DMS53 treated with DMSO at 0.1 percent for 48 hours (cell line): ENCODE results near the gene SORD.
A peak's percentile ranks its signal among the peaks of the same experiment; 100 is the strongest.

Experiments used
- DNase-seq: peaks from one replicate; lab custom pipeline; 2025; ENCODE audit not compliant: unreplicated experiment; lab: John Stamatoyannopoulos, UW

Gene SORD

GRCh38 chr15:45114751-45115085 lies 91.7 kb downstream of the SORD start:
- no peak for DNase-seq

GRCh38 chr15:45115312-45115820 lies 92.4 kb downstream of the SORD start:
- DNase-seq: no peak

- no peak for DNase-seq
Measured at GRCh38 chr15:45116006-45116481, 93.0 kb downstream of the SORD start.

- no peak for DNase-seq
Measured at GRCh38 chr15:45116482-45117307, 93.7 kb downstream of the SORD start.

- no peak for DNase-seq
Measured at GRCh38 chr15:45117308-45118130, 94.5 kb downstream of the SORD start.

- peak; percentile 70 for DNase-seq
Measured at GRCh38 chr15:45118131-45118588, 95.2 kb downstream of the SORD start.

GRCh38 chr15:45118996-45119395 lies 96.0 kb downstream of the SORD start:
- DNase-seq: no peak

GRCh38 chr15:45120081-45120972 lies 97.3 kb downstream of the SORD start:
- DNase-seq: no peak

GRCh38 chr15:45121020-45121419 lies 98.0 kb downstream of the SORD start:
- no peak for DNase-seq

GRCh38 chr15:45121706-45122417 lies 98.9 kb downstream of the SORD start:
- DNase-seq: no peak

- DNase-seq: no peak
Measured at GRCh38 chr15:45122719-45123118, 99.7 kb downstream of the SORD start.

GRCh38 chr15:45123397-45123796 lies 100.4 kb downstream of the SORD start:
- peak; percentile 5 for DNase-seq

GRCh38 chr15:45126535-45127158 lies 103.7 kb downstream of the SORD start:
- peak; percentile 26 for DNase-seq
